IPS-20b (cell line): ENCODE results near the gene STK33.
"Not testable (repeated sequence)": the region's sequence is repeated elsewhere in the genome, so short reads cannot be mapped to it uniquely, and the experiment has no call there.

Source experiments
- H3K27ac ChIP-seq: one replicate; pipeline ENCODE4 v1.5.1; 2013; ENCODE audit warnings: low read length
- H3K27me3 ChIP-seq: 2 replicates; pipeline ENCODE4 v1.6.1; 2013; ENCODE audit warnings: mild to moderate bottlenecking, low read length, inconsistent platforms; ENCODE audit not compliant: insufficient read depth
- H3K36me3 ChIP-seq: 2 replicates; pipeline ENCODE4 v1.6.1; 2013; ENCODE audit warnings: low read depth, mild to moderate bottlenecking, inconsistent platforms, low read length, moderate library complexity; ENCODE audit not compliant: insufficient read depth
- H3K4me1 ChIP-seq: 2 replicates; pipeline ENCODE4 v1.6.1; 2013; ENCODE audit warnings: mild to moderate bottlenecking, control low read depth, inconsistent platforms, low read length, moderate library complexity; ENCODE audit not compliant: insufficient read depth
- H3K4me3 ChIP-seq: 2 replicates; pipeline ENCODE4 v1.5.1; 2013; ENCODE audit warnings: mild to moderate bottlenecking, low read length, inconsistent platforms
- H3K9ac ChIP-seq: 2 replicates; pipeline ENCODE4 v1.6.1; 2013; ENCODE audit warnings: low read depth, mild to moderate bottlenecking, inconsistent platforms, low read length, moderate library complexity
- H3K9me3 ChIP-seq: 2 replicates; pipeline ENCODE4 v1.6.1; 2013; ENCODE audit warnings: mild to moderate bottlenecking, low read depth, low read length, inconsistent platforms; ENCODE audit not compliant: insufficient read depth

The STK33 gene

DNA sequence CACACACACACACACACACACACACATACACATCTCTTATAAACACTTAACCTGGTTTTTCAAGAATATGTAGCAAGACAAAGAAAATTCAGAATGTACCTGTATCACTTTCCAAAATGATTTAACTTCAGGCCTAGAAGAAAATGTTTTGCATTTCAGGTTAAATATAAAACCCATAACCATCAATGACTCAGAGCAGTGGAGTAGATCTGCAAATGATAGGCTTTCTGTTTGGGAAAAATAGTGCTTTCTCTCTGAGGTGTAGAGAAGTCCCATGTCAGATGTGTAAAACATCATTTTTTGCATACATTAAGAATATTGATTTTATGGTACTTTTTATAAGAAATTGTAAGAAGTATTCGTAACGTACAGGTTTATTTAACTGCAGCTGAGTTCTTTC lies 116.9 kb downstream of the STK33 start:
- no peak overlapping the region for H3K27ac ChIP-seq
- H3K36me3 ChIP-seq = no peaks in the 10 kb centered on the region
- no peak overlapping the region for H3K9ac ChIP-seq
- H3K27me3 ChIP-seq = no peaks in the 10 kb centered on the region
- peaks cover 5% of the 10 kb centered on the region; the same call in 1 of the 2 replicates for H3K4me1 ChIP-seq
- no peak overlapping the region for H3K4me3 ChIP-seq
- no peaks in the 10 kb centered on the region for H3K9me3 ChIP-seq

DNA sequence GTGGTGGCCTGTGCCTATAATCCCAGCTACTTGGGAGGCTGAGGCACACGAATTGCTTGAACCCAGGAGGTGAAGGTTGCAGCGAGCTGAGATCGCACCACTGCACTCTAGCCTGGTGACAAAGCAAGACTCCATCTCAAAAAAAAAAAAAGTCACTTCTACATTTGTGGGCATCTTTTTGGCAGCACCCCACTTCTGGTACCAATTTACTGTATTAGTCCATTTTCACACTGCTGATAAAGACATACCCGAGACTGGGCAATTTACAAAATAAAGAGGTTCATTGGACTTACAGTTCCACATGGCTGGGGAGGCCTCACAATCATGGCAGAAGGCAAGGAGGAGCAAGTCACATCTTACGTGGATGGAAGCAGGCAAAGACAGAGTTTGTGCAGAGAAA lies 126.2 kb downstream of the STK33 start:
- not testable (repeated sequence) for H3K27ac ChIP-seq, H3K4me1 ChIP-seq, H3K27me3 ChIP-seq, H3K36me3 ChIP-seq, H3K9ac ChIP-seq, H3K4me3 ChIP-seq
- H3K9me3 ChIP-seq = peaks cover 20% of the 10 kb centered on the region

DNA sequence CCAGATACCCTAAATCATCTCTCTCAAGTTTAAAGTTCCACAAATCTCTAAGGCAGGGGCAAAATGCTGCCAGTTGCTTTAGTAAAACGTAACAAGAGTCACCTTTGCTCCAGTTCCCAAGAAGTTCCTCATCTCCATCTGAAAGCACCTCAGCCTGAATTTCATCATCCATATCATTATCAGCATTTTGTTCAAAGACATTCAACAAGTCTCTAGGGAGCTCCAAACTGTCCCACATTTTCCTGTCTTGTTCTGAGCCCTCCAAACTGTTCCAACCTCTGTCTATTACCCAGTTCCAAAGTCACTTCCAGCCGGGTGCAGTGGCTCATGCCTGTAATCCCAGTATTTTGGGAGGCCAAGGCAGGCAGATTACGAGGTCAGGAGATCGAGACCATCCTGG lies 126.7 kb downstream of the STK33 start:
- not testable (repeated sequence) for H3K4me3 ChIP-seq, H3K27me3 ChIP-seq, H3K9ac ChIP-seq, H3K4me1 ChIP-seq, H3K36me3 ChIP-seq, H3K27ac ChIP-seq
- peaks cover 20% of the 10 kb centered on the region for H3K9me3 ChIP-seq

DNA sequence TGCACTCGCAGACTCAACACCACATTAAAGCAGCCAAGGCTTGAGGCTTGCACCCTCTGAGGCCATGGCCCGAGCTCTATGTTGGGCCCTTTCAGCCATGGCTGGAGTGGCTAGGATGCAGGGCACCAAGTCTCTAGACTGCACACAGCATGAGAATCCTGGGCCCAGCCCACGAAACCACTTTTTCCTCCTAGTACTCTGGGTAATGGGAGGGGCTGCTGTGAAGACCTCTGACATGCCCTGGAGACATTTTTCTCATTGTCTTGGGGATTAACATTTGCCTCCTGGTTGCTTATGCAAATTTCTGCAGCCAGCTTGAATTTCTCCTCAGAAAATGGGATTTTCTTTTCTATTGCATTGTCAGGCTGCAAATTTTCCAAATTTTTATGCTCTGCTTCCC lies 127.1 kb downstream of the STK33 start:
- not testable (repeated sequence) for H3K4me3 ChIP-seq, H3K27me3 ChIP-seq, H3K9ac ChIP-seq, H3K27ac ChIP-seq, H3K4me1 ChIP-seq, H3K36me3 ChIP-seq
- peaks cover 20% of the 10 kb centered on the region for H3K9me3 ChIP-seq

DNA sequence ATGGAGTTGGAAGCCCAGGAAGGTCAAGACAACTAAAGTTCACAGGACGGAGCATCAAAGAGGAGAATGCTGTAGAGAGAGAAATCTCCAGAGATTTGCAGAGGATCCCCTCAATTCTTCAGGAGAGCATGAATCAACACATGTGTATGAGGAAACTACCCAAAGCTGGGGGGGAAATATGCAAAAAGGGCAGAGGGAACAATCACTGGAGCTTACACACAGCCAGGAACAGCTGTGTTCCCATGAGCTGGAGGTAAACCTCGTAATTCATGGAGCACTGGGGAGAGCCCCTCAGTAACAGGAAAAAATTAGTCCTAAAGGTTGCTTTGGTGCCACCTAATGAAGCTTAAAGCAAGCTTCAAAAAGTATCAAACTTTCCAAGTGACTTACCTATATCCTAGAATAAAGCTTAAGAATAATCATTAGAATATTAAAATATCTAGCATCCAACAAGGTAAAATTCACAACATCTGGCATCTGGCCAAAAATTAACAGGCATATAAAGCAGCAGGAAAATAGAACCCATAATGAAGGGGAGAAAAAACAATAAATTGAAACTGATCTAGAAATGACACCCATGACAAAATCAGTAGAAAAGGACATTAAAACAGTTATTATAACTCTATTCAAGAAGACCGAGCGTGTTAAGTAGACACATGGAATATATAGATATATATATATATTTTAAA lies 134.2 kb downstream of the STK33 start:
- Histone ChIP-seq H3K9me3 (no peaks in the 10 kb centered on the region), H3K9ac (no peak overlapping the region), H3K27ac (no peak overlapping the region), H3K4me3 (no peak overlapping the region), H3K4me1 (no peaks in the 10 kb centered on the region), H3K36me3 (no peaks in the 10 kb centered on the region), H3K27me3 (no peaks in the 10 kb centered on the region)

DNA sequence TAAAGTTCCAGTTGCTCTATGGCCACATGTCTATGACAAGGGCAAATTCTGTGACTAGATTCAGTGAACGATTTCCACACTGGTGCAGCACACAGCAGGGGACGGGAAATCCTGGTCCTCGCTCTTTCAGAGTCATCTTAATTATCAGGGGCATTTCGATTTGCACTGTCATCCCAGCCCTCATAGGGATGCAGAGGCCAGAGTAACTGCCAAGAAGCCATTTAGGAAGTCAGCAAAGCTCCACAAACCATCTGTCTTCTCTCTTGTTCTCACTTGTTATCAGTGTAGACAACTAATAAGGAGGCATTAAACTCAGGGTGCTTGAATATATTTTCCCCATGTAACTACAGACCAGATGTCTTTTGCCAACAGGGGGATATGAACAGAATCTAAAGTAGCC lies 151.7 kb downstream of the STK33 start:
- Histone ChIP-seq H3K27ac (no peak overlapping the region), H3K4me1 (no peaks in the 10 kb centered on the region), H3K9ac (no peak overlapping the region), H3K36me3 (no peaks in the 10 kb centered on the region), H3K4me3 (no peak overlapping the region), H3K27me3 (no peaks in the 10 kb centered on the region), H3K9me3 (no peaks in the 10 kb centered on the region)

DNA sequence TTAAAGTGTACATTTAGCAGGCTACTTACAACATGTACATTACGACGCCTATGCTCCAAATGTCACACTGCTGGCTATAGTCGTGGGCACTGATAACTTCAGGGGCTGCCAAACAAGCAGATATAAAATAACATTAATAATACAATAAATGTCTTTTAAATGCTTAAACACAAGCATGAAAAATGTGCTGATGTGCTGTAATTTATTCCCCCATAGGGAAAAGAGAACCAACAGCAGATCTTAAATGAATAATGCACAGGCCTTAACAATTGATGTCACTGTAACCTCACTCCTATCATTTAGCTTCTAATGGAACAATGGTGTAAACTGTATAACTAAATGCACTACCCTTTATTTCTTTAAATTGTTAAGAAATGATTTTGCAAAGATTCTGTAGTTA lies 153.4 kb downstream of the STK33 start:
- H3K4me3 ChIP-seq = no peak overlapping the region
- H3K36me3 ChIP-seq = no peaks in the 10 kb centered on the region
- H3K9me3 ChIP-seq = no peaks in the 10 kb centered on the region
- no peak overlapping the region for H3K27ac ChIP-seq
- no peaks in the 10 kb centered on the region for H3K4me1 ChIP-seq
- no peak overlapping the region for H3K9ac ChIP-seq
- H3K27me3 ChIP-seq = no peaks in the 10 kb centered on the region

DNA sequence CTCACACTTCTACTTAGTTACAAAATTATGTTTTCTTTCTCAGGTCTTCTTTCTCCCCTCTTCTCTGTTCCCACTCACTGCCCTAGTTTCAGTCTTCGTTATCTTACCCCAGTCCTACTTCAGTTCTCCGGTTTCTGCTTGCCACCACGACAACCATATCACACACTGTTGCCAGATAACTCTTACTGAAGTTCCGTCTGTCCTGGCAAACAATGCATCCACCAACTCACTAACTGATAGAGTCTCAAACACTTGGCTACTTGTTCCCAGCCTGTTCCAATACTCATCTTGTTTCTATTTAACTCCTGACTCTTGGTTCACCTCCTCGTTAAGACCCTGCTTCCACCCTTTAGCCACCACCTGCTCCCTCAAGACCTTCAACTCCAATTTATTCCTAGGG lies 164.5 kb downstream of the STK33 start:
- Histone ChIP-seq H3K9me3 (no peaks in the 10 kb centered on the region), H3K4me1 (no peaks in the 10 kb centered on the region), H3K27ac (no peak overlapping the region), H3K4me3 (no peak overlapping the region), H3K36me3 (no peaks in the 10 kb centered on the region), H3K9ac (no peak overlapping the region), H3K27me3 (no peaks in the 10 kb centered on the region)

DNA sequence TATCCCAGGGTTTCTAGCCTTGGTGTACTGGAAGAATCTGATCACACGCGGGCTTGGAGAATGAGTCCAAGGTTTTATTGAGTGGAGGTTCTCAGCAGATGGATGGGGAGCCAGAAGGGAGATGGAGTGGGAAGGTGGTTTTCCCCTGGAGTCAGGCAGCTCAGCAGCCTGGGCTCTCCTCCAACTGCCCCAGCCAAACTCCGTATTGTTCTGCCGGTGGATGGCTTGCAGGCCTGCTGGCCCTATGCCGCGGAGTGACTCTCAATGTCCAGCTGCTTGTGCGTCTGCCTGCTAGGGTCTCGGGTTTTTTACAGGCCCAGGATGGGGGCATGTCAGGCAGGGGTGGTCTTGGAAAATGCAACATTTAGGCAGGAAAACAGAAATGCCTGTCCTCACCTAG lies 168.0 kb downstream of the STK33 start:
- Histone ChIP-seq H3K4me1 (no peaks in the 10 kb centered on the region), H3K27ac (no peak overlapping the region), H3K9me3 (no peaks in the 10 kb centered on the region), H3K27me3 (no peaks in the 10 kb centered on the region), H3K9ac (no peak overlapping the region), H3K36me3 (no peaks in the 10 kb centered on the region), H3K4me3 (no peak overlapping the region)

DNA sequence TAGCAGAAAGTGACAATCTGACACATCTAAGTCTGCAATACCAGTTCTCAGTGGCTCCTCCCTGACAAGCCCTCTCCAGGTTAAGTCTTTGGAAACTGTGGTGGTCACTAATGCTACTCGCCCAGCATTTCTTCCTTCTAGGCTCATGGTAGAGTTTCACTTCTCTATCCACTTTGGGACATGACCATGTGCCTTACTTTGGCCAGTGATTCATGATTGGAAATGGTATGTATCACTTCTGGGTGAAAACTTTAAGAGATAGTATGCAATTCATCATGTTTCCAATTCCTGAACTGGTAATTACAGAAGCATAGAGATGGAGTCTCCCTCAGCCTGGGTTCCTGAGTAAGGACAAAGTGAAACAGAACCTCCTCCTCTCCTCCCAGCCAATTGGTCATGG lies 178.8 kb downstream of the STK33 start:
- H3K9ac ChIP-seq = no peak overlapping the region
- no peak overlapping the region for H3K4me3 ChIP-seq
- no peaks in the 10 kb centered on the region for H3K27me3 ChIP-seq
- H3K9me3 ChIP-seq = no peaks in the 10 kb centered on the region
- H3K4me1 ChIP-seq = no peaks in the 10 kb centered on the region
- no peak overlapping the region for H3K27ac ChIP-seq
- no peaks in the 10 kb centered on the region for H3K36me3 ChIP-seq

DNA sequence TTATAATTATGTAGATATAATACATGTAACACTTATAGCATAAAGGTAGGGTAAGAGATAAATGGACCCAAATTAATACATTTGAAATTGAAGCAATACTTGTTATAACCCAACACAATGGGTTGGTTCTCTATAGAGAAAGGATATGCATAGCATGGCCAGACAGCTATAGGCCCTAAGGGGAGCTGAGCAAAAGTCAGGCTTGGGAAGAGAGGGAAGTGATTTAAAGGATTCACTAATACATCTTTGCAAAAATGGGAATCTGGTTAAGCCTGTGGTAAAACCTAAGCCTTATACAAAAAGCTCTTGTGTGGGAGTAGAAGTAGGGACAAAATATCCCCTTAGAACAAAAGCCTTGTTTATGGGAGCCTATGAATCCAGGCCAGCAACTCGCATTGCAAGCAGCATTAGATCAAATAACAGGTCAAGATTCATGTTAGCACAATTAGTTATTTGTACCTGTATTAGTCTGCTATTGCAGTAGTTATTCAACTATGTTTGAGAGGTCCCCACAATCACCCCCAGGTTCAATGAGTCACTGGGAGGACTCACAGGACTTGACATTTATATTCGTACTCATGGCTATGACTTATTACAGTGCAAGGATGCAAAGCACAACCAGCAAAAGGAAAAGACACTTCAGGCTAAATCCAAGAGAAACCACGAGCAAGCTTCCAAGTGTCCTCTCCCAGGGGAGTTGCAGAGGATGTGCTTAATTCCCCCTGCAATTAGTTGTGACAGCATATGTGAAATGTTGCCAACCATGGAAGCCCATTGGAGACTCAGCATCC lies 185.7 kb downstream of the STK33 start:
- no peaks in the 10 kb centered on the region for H3K4me1 ChIP-seq
- H3K27ac ChIP-seq = no peak overlapping the region
- H3K9ac ChIP-seq = no peak overlapping the region
- no peaks in the 10 kb centered on the region for H3K27me3 ChIP-seq
- H3K4me3 ChIP-seq = no peak overlapping the region
- H3K9me3 ChIP-seq = peaks cover 6% of the 10 kb centered on the region; the same call in 1 of the 2 replicates
- no peaks in the 10 kb centered on the region for H3K36me3 ChIP-seq

DNA sequence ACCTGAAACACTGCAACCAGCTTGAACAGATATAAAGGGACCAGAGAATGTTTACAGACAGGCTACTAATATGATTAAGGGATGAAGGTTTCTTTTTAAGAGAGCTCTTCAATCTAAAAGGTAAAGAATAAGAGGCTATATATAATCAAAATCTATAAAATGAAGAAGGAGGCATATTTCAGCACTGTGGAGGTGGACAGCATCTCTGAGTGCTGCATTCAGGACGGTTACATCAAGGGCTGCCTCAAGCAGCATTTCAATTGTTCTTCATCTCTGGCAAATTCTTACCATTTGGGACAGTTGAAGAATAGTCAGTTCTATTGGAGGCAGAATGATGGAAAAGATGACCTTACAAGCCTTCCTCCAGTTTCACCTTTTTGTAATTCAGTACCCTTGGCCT lies 190.7 kb downstream of the STK33 start:
- peaks cover 6% of the 10 kb centered on the region; the same call in 1 of the 2 replicates for H3K9me3 ChIP-seq
- H3K27me3 ChIP-seq = no peaks in the 10 kb centered on the region
- H3K36me3 ChIP-seq = no peaks in the 10 kb centered on the region
- H3K4me3 ChIP-seq = no peak overlapping the region
- H3K9ac ChIP-seq = no peak overlapping the region
- no peak overlapping the region for H3K27ac ChIP-seq
- H3K4me1 ChIP-seq = no peaks in the 10 kb centered on the region
